Measurements from ENCODE around the gene GSX2. TPM values are rescaled to one million over a fixed set of nuclear protein-coding genes. Genes with fewer than 3 reads are reported as not detected.

The GSX2 gene
- total and polyA plus RNA-seq, 2 of the 13 experiments (the other 11 are each of a cell fraction or from before 2014, with no cell fraction given): not detected

- TF ChIP-seq ARID5B (CRISPR knock-in tag; IDR thresholded peaks at IDR 0.05) (peak; percentile 42), CENPBD1 (CRISPR knock-in tag; IDR thresholded peaks at IDR 0.05; ENCODE audit: borderline replicate concordance, low read depth) (no peak), ZNF558 (CRISPR knock-in tag; IDR thresholded peaks at IDR 0.05; ENCODE audit: borderline replicate concordance) (no peak), HNRNPK (IDR thresholded peaks at IDR 0.05; ENCODE audit: low read depth, low read length, poor library complexity, severe bottlenecking) (no peak), ONECUT2 (CRISPR knock-in tag; IDR thresholded peaks at IDR 0.05) (0 out of 2 replicates have a peak, but pooled peaks have one; percentile 57), GFI1 (CRISPR knock-in tag; IDR thresholded peaks at IDR 0.05; ENCODE audit: borderline replicate concordance) (0 out of 2 replicates have a peak, but pooled peaks have one; percentile 22), FOXA3 (CRISPR knock-in tag; IDR thresholded peaks at IDR 0.05) (peak; percentile 59), GATA4 (IDR thresholded peaks at IDR 0.05; ENCODE audit: borderline replicate concordance, low read depth) (peak; percentile 47; the same call in 1 of the 2 replicates), NCOA2 (CRISPR knock-in tag; IDR thresholded peaks at IDR 0.05) (peak; percentile 41; the same call in 1 of the 2 replicates), RERE (CRISPR knock-in tag; IDR thresholded peaks at IDR 0.05; ENCODE audit: low read depth) (0 out of 2 replicates have a peak, but pooled peaks have one; percentile 35), TGIF2 (CRISPR knock-in tag; IDR thresholded peaks at IDR 0.05) (no peak), PAXIP1 (CRISPR knock-in tag; conservative IDR thresholded peaks at IDR 0.05) (0 out of 2 replicates have a peak, but pooled peaks have one; percentile 23)
Measured at GRCh38 chr4:54144661-54145171, 44.8 kb downstream of the GSX2 start (continued).

All from HepG2 (cell line).